B cell (primary cell): ENCODE results near the gene UBASH3B. TPM values are rescaled to one million over a fixed set of nuclear protein-coding genes. Genes with fewer than 3 reads are reported as not detected.
A peak's percentile ranks its signal among the peaks of the same experiment; 100 is the strongest.

Source experiments
- ATAC-seq: fragments of 200-7000 bp; cut with Tn5 transposase; one replicate; pipeline ENCODE4 v1.10.0; 2021; ENCODE audit warnings: low read depth, mild to moderate bottlenecking, moderate number of reproducible peaks, moderate library complexity
- CTCF ChIA-PET: fragments of 350-600 bp; sonication (Branson Sonifier 250); formaldehyde crosslinking; loops from one replicate; lab custom pipeline; 2021; ENCODE audit warnings: antibody characterized with exemption, inconsistent platforms; lab: Charles Lee
- POLR2A ChIA-PET: fragments of 350-600 bp; sonication (Branson Sonifier 250); formaldehyde crosslinking; loops from one replicate; lab custom pipeline; 2021; ENCODE audit warnings: antibody characterized with exemption; lab: Charles Lee
- DNase-seq: peaks from one replicate; pipeline ENCODE4 v3.0.0; 2013
- H2AFZ ChIP-seq: 2 replicates; pipeline ENCODE4 v1.6.1; 2012; ENCODE audit warnings: mild to moderate bottlenecking, low read depth, low read length; ENCODE audit not compliant: insufficient read depth, poor library complexity, severe bottlenecking
- H3K27ac ChIP-seq, 2 donors: 1 replicate in 1 of 2; 2 replicates in 1 of 2; pipeline ENCODE4 v1.5.1; 2012 to 2013; ENCODE audit warnings: low read length in 2 of 2, mild to moderate bottlenecking in 2 of 2, moderate library complexity in 1 of 2
- H3K27me3 ChIP-seq, 4 experiments: fragments of 200-600 bp in 1 of 4; sonication (generic) in 1 of 4; replicated peaks in 1 of 4; 1 replicate in 2 of 4; 2 replicates in 2 of 4; pipeline versions ENCODE4 v1.6.1 to v1.7.0; 2013 to 2016; ENCODE audit warnings: low read length in 3 of 4, mild to moderate bottlenecking in 2 of 4, mixed read lengths in 1 of 4, moderate library complexity in 1 of 4; ENCODE audit not compliant: insufficient read depth in 4 of 4, control insufficient read depth in 3 of 4; ENCODE audit errors: control extremely low read depth in 1 of 4
- H3K36me3 ChIP-seq, 2 experiments: replicated peaks in 1 of 2; 1 replicate in 1 of 2; 2 replicates in 1 of 2; pipeline versions ENCODE4 v1.6.1 to v1.7.1; 2013; ENCODE audit warnings: low read length in 1 of 2; ENCODE audit not compliant: insufficient read depth in 2 of 2, control insufficient read depth in 1 of 2; ENCODE audit errors: control extremely low read depth in 1 of 2, extremely low read depth in 1 of 2
- H3K4me1 ChIP-seq, 2 donors: fragments of 200-600 bp in 1 of 2; sonication (generic) in 1 of 2; 1 replicate in 1 of 2; 2 replicates in 1 of 2; pipeline versions ENCODE4 v1.5.1 to v1.6.1; 2013 to 2017; ENCODE audit warnings: low read length in 2 of 2; ENCODE audit not compliant: control insufficient read depth in 2 of 2, insufficient read depth in 2 of 2
- H3K4me2 ChIP-seq: replicated peaks from 2 replicates; pipeline ENCODE3; 2012; ENCODE audit warnings: mild to moderate bottlenecking, low read depth, low read length; ENCODE audit not compliant: poor library complexity, severe bottlenecking
- H3K4me3 ChIP-seq, 5 experiments: fragments of 200-600 bp in 1 of 5; sonication (generic) in 1 of 5; 1 replicate in 3 of 5; 2 replicates in 2 of 5; pipeline versions ENCODE4 v1.5.1 to v1.7.0; 2011 to 2016; ENCODE audit warnings: low read length in 4 of 5, mild to moderate bottlenecking in 4 of 5, low read depth in 2 of 5, control low read depth in 1 of 5, moderate library complexity in 1 of 5; ENCODE audit not compliant: insufficient read depth in 1 of 5; ENCODE audit errors: control extremely low read depth in 1 of 5, extremely low read depth in 1 of 5
- H3K79me2 ChIP-seq: fragments of 200-600 bp; sonication (generic); one replicate; pipeline ENCODE4 v1.6.0; 2016; ENCODE audit warnings: low read length; ENCODE audit not compliant: control insufficient read depth, insufficient read depth
- H3K9ac ChIP-seq: fragments of 200-600 bp; sonication (generic); 2 replicates; pipeline ENCODE4 v1.6.1; 2017; ENCODE audit warnings: mild to moderate bottlenecking, low read length, moderate library complexity
- H3K9me3 ChIP-seq, 3 donors: one replicate each; pipeline versions ENCODE4 v1.6.1 to v1.7.1; 2013; ENCODE audit warnings: low read length in 2 of 3; ENCODE audit not compliant: control insufficient read depth in 2 of 3, insufficient read depth in 1 of 3; ENCODE audit errors: control extremely low read depth in 1 of 3
- H4K20me1 ChIP-seq: 2 replicates; pipeline ENCODE4 v1.6.0; 2012; ENCODE audit warnings: mild to moderate bottlenecking, low read length; ENCODE audit not compliant: insufficient read depth, control insufficient read depth, poor library complexity, severe bottlenecking
- H3K27ac Mint-ChIP-seq: one replicate; pipeline ENCODE4 v1.8.0; 2021; ENCODE audit warnings: mixed read lengths
- H3K27me3 Mint-ChIP-seq: one replicate; pipeline ENCODE4 v1.8.0; 2021; ENCODE audit warnings: mixed read lengths
- H3K4me1 Mint-ChIP-seq: one replicate; pipeline ENCODE4 v1.8.0; 2021; ENCODE audit warnings: mixed read lengths
- H3K4me3 Mint-ChIP-seq: one replicate; pipeline ENCODE4 v1.8.0; 2021; ENCODE audit warnings: mixed read lengths
- H3K9me3 Mint-ChIP-seq: one replicate; pipeline ENCODE4 v1.8.0; 2022; ENCODE audit warnings: mixed read lengths; ENCODE audit not compliant: insufficient read depth
- CTCF ChIP-seq: fragments of 200-600 bp; IDR thresholded peaks from one replicate; pipeline ENCODE4 v1.8.0; 2022; ENCODE audit warnings: antibody characterized with exemption, mild to moderate bottlenecking
- EZH2 ChIP-seq: IDR thresholded peaks from 2 replicates; pipeline ENCODE4 v1.6.1; 2012; ENCODE audit warnings: borderline replicate concordance, low read depth, mild to moderate bottlenecking, moderate library complexity, low read length; ENCODE audit not compliant: insufficient read depth, poor library complexity, severe bottlenecking
- WGBS: methylation state at CpG from one replicate; pipeline ENCODE4 v1.1.5; 2013; ENCODE audit warnings: missing lambda C conversion rate; ENCODE audit not compliant: insufficient coverage; 5-methylcytosine and 5-hydroxymethylcytosine counted together
- intact Hi-C: fragments of 100-400 bp; cut with micrococcal nuclease; formaldehyde crosslinking; loops from one replicate; pipeline ENCODE4 v1.10.0; 2022
- polyA plus RNA-seq: library from polyadenylated mRNA; depleted of rRNA; stranded (reverse); fragments of >200 nt; gene quantifications from 2 replicates; pipeline ENCODE4 v1.2.3, GENCODE V29; 2012
- total RNA-seq, 2 donors: library from RNA; stranded (reverse); fragments of 120-200 nt in 1 of 2; gene quantifications; 1 replicate in 1 of 2; 2 replicates in 1 of 2; pipeline versions ENCODE4 v1.2.3 to v1.2.4, GENCODE V29; 2013 to 2022

The UBASH3B gene
- total and polyA plus RNA-seq, 2 donors (not counting 1 experiment from before 2014, with no cell fraction given): 2.3 to 3.6 TPM

- H3K4me2 ChIP-seq: no peak overlapping the region
- CTCF ChIA-PET: interaction anchor here (0.7 kb wide), 1 partner anchor 167 kb away, joined by 3 read pairs; no protein-coding TSS in a partner anchor
- no peaks in the 10 kb centered on the region for H3K27me3 Mint-ChIP-seq
- peaks cover 13% of the 10 kb centered on the region for H3K4me1 Mint-ChIP-seq
- ATAC-seq: no peak
- DNase-seq: no peak
- H4K20me1 ChIP-seq: no peaks in the 10 kb centered on the region
- intact Hi-C loops: no loop called here
- H3K4me1 ChIP-seq: peaks cover 8 to 11% of the 10 kb centered on the region in 2 donors
- H3K9ac ChIP-seq: no peak overlapping the region
- peaks cover 17% of the 10 kb centered on the region for H3K79me2 ChIP-seq
- H3K27me3 ChIP-seq: no peaks in the 10 kb centered on the region
- no peaks in the 10 kb centered on the region for H3K36me3 ChIP-seq
- no peak for TF ChIP-seq CTCF
- no peak for TF ChIP-seq EZH2
- POLR2A ChIA-PET: no interaction called here
- no peaks in the 10 kb centered on the region for H3K9me3 ChIP-seq
- H3K27ac ChIP-seq: no peak overlapping the region
- H3K9me3 Mint-ChIP-seq: no peaks in the 10 kb centered on the region
- no peak overlapping the region for H3K4me3 Mint-ChIP-seq
- 85% methylated on average over 8 of the region's 8 CpGs for WGBS
- no peak overlapping the region for H3K27ac Mint-ChIP-seq
- no peak overlapping the region for H2AFZ ChIP-seq
- H3K4me3 ChIP-seq: no peak overlapping the region
Measured at GRCh38 chr11:122686111-122686510, 30.6 kb downstream of the UBASH3B start.

- CTCF ChIA-PET: interaction anchor here (1.6 kb wide), 1 partner anchor 66 kb away, joined by 10 read pairs; no protein-coding TSS in a partner anchor
- Mint-ChIP-seq H3K9me3 (no peaks in the 10 kb centered on the region), H3K4me1 (peaks cover 22% of the 10 kb centered on the region), H3K4me3 (peak overlapping the region; percentile 48), H3K27ac (no peak overlapping the region), H3K27me3 (no peaks in the 10 kb centered on the region)
- no peaks in the 10 kb centered on the region for H3K9me3 ChIP-seq
- H3K27me3 ChIP-seq: peaks cover 0 to 2% (median 0%) of the 10 kb centered on the region in 4 experiments
- H3K27ac ChIP-seq: no peak overlapping the region
- peaks cover 27% of the 10 kb centered on the region for H3K79me2 ChIP-seq
- TF ChIP-seq CTCF (no peak), EZH2 (no peak)
- POLR2A ChIA-PET: no interaction called here
- intact Hi-C loops: no loop called here
- no peaks in the 10 kb centered on the region for H4K20me1 ChIP-seq
- 96% methylated on average over 5 of the region's 7 CpGs for WGBS
- DNase-seq (no peak), ATAC-seq (no peak)
- peak overlapping the region; percentile 36 for H3K4me2 ChIP-seq
- H3K4me1 ChIP-seq: peaks cover 18 to 23% of the 10 kb centered on the region in 2 donors
- H3K36me3 ChIP-seq: no peaks in the 10 kb centered on the region
- no peak overlapping the region for H3K4me3 ChIP-seq
- H3K9ac ChIP-seq: no peak overlapping the region
- peak overlapping the region; percentile 21 for H2AFZ ChIP-seq
Measured at GRCh38 chr11:122690384-122690783, 34.9 kb downstream of the UBASH3B start.
